ENCODE measurements around the gene GALNT10.

Gene GALNT10

DNA sequence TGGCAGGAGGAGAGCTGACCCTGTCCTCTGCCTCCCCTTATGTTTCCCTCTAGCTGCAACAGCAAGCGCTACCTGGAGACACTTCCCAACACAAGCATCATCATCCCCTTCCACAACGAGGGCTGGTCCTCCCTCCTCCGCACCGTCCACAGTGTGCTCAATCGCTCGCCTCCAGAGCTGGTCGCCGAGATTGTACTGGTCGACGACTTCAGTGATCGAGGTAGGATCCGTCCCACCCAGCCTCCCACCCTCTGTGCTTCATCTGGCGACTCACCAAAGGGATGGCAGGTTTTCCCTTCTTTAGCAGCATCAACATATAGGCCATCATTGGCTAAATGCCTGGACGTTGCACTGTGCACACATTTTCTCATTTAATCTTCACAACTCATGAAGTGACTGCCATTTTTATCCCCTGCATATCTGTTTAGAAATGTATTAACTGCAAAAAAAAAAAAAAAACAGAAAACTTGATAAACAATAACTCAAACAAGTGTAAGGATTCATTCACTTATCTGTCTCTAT is 139.0 kb downstream of the GALNT10 start:
- DNase-seq = no peak

DNA sequence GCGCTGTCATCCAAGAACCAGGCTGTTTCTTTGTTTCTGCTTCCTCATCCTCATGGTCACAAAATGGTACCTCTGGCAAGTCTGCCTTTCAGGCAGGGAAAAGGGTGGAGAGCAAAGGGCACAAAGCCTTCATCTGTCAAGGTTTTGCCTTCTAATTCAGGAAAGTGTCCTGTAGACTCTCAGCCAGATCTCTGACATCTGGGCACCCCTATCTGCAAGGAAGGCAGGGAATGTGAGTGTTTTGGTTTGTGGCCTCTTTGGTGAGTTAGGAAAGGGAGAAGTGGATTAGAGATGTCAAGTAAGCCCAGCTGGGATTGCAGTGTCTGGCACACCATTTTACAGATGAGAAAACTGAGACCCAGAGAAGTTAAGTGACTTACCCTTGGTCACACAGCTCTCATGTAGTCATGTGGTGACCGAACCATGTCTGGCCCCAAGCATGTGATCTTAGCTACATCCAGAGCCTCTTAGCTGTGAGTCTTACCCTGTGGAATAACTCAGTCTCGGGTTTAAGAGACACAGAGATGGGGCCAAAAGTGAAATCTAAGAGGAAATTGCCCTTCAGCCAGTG is 139.6 kb downstream of the GALNT10 start:
- DNase-seq = no peak

DNA sequence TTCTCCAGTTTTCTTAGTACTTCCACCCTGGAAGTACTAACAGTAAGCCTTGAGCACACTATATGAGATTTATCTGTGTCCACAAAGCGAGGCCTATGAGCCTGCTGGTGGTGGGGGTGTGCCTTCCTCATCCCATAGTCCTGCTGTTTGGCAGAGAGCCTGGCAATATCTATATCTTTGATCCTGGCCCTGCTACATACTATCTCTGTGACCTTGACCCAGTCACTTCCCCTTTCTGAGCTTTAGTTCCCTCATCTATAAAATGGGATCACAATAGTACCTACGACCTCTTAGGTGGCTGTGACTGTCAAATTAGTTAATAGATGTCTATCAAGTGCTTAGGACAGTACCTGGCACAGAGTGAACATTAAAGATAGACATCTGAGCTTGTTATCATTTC is 140.7 kb downstream of the GALNT10 start:
- DNase-seq = no peak

DNA sequence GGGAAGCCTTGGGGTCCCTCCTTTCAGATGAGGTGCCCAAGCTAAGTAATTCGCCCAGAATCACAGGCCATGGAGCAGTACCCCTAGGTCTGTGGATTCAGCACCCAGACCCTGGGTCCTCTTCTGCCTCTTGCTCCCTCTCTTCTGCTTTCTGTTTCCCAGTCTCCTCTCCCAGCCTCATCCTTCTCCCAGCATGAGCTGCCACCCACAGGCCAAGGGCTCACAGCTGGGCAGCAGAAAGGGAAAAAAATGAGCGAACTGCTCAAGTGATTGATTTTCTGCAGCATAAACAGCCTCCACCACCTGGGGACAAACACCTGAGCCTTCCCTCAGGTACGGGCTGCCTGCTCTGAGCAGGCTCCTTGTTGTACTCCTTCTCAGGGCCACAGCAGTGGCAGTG is 141.4 kb downstream of the GALNT10 start:
- no peak for DNase-seq

DNA sequence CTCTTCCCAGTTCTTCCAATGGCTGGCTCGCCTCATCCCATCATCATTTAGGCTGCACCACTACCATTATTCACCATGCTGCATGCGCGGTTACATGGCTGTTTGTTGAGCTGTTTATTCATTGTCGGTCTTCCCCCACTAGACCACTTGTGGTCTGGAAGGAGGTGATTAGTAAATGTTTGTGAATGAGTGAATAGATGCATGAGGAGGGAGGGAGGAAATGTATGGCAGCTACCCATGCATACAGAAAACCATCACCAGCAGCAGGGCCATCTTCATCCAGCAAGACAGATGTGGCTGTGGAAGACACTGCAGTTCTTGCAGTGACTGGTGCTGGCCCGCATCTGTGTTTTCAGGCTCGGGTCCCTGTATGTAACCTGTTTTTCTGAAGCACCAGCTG is 141.9 kb downstream of the GALNT10 start:
- no peak for DNase-seq

DNA sequence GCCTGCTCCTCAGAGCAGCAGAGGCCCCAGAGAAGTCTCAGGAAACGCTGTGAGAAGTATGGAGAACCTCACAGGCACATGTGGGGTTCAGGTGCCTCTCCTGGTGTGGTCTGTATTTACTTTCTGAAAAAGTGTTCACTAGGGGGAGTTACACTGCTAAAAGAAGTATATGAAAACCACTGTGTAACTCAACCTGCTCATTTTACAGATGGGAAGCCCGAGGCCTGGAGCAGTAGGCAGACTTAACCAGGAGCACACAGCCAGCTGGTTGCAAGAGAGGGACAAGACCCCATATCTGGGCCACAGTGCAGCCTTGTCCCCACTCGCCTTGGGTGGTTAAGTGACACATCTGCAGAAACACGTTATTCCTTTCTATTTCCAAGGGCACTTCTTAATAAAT is 142.5 kb downstream of the GALNT10 start:
- DNase-seq = no peak

DNA sequence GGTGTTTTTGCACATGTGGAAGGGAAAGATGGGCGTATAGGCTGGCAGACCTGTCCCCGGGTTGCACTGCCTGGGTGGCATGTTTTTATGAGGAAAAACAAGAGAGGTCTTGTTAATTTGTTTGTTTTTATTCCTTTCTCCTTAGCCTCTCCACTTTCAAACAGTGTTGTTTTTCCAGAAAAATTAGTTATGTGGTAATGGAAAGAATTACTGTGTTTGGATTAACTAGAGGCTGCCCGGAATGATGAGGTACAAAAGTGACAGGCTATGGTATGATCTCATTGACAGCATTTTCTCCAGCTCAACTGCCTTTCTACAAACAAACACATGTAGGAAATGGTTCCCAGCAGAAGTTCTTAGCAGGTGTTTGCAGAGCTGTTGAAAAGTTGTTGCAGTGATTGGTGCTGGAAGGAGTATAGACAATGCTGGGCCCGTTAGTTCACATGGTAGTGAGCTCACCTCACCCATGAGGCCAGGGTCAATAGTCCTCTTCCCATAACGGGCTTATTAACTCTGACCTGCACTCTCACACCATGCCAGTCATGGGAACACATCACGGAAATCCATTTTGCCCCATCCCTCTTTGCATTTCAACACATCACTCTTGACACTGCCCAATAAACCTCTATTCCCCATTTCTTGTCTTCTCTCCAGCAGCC is 144.0 kb downstream of the GALNT10 start:
- DNase-seq = no peak

DNA sequence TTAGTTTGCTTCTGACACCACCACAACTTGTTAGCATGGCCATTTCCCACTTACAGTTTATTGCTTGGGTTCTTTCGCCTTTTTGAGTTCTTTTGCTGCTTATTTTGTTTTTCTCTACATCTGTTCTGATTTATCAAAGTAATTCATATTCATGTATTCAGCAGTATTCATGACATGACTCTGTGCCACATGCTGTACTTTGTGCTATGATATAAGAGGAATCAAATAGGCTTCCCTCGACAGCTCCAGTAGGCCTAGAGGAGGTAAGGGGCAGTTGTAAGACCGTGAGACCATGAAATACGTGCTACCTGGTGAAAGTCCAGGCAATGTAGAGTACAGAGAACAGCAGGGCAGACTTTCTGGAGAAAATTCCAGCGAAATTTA is 144.5 kb downstream of the GALNT10 start:
- no peak for DNase-seq

DNA sequence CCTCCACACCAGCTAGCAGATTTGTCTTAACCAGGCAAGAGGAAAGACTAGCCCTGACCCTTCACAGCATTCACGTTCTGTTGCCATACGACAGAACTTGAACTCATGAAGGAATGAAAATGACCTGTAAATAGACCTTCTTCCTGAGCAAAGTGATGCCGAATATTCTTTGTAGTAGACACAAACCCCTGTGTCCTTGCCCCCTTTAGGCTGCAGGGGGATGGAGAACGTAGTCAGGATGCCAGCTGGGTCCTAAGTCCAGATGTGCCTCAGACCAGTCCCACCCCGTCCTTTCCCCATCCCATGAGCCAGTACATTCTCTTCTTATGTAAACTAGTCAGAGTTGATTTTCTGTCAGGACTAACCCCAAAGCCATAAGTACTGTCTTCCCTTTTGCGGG is 151.1 kb downstream of the GALNT10 start:
- DNase-seq = no peak

DNA sequence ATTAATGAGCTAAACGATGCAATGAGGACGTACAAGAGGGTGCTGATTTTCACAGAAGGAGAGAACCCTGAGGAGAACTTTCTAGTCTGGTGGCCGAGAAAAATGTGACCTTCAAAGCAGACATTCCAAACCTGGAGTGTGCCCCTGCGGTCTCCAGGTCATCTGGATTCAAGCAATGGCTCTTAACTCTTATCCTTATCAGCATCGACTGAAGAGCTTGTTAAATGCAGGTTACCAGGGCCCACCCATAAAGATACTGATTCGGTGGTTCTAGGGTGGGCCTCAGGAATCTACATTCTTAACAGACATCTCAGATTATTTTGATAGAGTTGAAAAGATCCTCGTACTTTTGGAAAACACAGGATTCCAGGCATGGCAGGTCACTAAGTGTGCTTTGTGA is 151.7 kb downstream of the GALNT10 start:
- DNase-seq = no peak

DNA sequence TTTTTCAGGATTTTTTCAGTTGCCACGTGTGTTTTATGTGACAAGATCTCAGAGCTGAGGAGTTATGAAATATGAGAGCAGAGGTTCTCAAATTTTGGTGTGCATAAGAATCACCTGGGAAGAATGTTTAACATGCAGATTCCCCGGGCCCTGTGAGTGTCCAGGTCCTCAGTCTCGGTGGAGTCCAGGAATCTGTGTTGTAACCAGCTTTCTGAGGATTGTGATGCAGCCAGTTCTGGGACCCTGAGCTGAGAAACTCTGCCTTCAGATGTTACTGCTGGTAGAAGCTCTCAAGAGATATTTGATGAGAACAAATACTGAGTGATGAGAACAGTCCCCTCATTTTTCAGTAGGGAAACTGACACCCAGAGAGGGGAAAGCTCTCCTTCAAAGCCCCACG is 152.4 kb downstream of the GALNT10 start:
- no peak for DNase-seq

DNA sequence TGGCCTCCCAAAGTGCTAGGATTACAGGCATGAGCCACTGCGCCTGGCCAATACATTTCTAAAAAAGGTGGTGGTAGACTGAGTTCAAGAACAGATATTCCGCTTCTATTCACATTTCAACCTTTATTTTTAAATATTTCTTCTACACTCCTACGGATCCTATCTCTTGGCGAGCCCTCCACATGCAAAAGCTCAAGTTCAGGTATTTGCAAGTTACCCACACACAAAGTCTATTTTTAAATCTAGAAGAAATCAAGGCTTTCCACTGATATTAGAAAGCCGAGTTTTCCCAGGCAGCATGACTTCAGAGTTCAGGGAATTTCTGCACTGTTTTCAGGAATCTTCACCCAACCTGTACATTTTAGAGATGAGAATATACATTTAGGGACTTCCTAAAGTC is 153.9 kb downstream of the GALNT10 start:
- DNase-seq = no peak

DNA sequence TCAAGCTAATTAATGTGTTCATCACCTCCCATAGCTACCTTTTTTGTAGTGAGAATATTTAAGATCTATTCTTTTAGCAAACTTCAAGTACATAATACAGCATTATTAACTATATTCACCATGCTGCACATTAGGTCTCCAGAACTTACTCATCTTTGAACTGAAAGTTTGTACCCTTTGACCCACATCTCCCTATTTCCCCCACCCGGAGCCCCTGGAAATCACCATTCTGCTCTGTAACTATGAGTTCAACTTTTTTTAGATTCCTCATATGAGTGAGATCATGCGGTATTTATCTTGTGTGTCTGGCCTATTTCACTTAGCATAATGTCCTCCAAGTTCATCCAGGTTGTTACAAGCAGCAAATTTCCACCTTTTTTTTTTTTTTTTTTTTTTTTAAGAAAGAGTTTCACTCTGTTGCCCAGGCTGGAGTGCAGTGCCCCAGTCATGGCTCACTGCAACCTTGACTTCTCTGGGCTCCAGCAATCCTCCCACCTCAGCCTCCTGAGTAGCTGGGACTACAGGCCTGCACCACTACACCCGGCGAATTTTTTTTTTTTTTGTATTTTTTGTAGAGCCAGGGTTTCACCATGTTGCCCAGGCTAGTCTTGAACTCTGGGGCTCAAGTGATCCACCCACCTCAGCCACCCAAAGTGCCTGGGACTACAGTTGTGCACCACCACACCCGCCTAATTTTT is 154.9 kb downstream of the GALNT10 start:
- no peak for DNase-seq

DNA sequence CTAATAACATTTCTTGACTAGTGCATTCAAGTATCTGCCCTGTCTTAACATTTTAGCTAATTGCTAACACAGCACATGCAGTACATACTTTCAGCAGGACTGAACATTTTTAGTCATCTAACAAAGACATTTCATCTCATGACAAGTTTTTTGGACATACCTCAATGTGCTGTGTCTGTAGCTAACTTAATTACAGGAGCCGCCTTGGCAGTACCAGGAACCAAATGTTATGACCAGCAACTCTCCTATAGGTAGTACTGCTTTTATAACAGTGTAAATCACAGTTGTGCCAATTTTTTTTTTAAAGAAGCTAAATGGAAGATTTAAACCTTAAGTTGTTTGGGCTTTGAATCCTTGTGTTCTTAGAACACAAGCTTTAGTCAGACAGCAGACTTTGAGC is 155.9 kb downstream of the GALNT10 start:
- no peak for DNase-seq

DNA sequence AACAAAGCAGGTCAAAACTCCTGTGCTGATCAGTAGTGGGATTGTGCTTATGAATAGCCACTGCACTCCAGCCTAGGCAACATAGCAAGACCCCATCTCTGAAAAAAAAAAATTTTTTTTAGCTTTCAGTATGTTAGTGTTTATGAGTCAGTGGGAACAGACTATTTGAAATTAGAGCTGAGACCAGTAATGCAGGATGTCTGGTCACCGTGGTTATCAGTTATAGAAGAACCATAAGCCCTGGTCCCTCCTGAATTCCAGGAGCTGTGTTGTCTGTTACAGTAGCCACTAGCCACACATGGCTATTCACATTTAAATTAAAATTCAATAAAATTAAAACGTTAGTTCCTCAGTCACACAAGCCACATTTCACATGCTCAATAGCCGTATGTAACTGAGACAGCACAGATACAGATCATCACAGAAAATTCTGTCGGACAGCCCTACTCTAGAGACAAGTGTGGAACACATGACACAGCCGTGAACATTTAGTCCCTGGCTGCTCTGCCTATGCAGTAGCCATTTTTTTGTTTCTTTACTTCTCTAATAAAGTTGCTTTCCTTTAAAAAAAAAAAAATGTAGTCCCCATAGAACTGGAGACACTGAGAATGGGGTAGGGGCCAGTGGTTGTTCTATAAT is 159.2 kb downstream of the GALNT10 start:
- no peak for DNase-seq

DNA sequence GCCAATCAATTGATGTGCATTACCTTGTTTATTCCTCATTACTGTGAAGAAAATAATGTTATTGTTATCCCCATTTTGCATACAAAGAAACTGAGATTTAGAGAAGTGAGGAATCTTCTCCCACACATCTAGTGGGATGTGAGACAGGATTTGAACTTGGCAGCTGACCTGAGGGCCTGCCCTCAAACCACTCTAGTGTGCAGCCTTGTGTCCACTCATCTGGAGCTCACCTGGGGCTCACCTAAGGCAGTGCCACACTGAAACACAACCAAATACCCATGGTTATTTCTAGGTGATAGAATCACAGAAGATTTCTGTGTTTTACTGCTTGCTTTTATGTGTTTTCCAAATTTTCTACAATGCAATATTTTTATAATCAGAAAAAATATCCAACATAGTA is 160.6 kb downstream of the GALNT10 start:
- no peak for DNase-seq

DNA sequence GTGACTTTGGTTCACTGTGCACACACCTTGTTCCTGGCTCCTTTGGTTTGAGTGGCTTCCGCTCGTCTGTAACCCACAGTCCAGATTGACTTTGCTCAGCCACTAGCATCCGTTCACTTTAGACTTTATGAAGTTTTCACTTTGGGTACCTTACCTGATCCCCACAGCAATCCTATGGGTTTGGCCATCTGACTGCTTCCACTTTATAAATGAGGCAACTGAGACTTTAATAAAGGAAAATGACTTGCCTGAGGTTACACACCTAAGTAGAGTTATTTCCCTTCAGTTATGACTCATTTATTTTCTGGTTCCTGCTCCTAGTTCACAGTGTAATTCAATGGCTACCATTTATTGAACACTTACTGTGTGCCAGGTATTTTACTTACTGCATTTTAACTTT is 161.0 kb downstream of the GALNT10 start:
- DNase-seq = no peak

DNA sequence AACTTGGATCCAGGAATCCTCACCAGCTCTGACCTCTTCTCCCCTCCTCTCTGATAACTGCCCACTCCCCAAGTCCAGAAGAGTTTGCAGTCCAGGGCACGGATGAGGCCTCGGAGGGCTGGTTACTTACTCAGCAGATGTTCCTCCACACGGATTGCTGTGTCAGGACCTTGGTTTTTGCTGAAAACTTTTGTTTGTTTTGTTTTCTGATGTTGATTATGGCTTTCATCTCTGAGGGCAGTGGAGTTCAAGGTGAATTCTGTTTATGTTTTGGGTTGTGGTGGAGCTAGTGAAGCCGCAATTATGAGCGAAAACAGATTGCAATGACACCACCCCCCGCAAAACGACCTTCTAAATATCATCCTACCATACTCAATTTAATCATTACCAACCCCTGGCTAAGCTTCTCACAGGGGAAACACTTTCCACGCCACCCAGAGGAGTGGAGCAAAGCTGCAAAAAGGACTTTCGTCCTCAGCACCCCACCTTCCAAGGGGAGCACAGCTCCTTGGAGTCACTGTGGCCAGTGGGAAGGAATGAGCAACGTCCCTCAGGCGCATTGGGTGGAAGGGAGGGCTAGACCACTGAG is 162.5 kb downstream of the GALNT10 start:
- DNase-seq = no peak

DNA sequence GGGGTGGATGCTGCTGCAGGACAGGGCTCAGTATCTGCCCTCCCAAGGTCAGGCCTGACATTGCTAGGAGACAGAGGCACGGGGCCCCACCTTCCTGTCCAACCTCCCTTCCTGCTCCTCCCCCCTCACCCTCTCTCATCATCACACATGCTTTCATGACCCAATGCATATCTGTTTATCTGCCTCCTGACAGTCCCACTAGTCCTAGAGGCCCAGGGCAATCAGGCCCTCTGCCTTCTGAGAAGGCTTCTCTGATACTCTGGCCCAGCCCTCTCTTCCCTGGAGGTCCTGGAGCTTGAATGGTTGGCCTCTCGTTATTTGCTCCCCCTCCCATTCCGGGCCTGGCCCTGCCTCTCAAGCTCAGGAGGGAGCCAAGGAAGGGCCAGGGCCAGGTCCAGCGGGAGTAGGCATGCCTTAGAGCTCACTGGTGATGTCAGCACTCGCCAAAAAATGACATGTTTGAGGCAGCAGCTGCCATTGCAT is 164.6 kb downstream of the GALNT10 start:
- no peak for DNase-seq

DNA sequence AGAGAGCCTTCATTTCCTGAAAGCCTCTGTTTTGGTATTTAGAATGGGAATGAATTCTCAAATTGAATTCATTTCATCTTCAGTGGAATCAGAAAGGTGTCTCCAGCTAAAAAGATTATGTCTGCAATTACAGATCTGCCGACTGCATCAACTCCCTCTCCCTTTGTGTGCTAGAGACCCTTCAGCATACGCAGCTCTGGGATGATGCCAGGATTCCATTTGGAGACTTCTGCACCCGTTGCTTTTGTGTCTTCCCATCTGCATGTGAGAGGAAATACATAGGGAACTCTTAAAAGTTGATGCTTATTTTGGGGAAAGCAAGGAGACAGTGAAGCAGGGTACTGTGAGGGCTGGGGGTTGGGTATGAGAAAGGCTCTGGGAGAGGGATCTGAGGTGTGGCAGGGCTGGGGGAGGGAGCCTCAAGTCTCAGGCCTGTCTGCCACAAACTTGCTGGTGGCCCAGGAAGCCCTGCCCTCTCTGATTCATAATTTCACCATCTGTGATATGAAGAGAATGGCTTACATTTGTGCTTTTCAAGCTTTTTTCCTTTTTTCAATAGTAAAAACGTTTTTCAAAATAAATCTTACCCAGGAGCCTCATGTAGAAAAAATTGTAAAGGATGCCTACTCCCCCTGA is 165.6 kb downstream of the GALNT10 start:
- DNase-seq = no peak

DNA sequence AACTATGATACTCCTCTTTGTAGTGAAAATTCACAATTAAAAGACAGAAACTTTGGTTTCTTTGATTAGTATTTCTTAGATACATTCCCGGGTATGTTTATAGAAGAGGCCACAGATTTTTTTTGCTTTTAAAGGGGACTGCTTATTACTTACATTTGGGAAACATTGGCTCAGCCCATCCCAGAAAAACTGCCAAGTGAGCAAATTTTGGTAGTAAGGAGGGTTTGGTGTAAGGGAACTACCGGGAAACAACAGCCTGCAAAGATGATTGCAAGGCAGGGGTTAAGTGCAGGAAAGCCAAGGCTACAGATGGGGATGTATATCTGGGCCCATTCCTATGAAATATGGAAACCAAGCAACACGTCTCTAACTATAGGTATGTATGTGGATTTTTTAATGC is 166.4 kb downstream of the GALNT10 start:
- no peak for DNase-seq

DNA sequence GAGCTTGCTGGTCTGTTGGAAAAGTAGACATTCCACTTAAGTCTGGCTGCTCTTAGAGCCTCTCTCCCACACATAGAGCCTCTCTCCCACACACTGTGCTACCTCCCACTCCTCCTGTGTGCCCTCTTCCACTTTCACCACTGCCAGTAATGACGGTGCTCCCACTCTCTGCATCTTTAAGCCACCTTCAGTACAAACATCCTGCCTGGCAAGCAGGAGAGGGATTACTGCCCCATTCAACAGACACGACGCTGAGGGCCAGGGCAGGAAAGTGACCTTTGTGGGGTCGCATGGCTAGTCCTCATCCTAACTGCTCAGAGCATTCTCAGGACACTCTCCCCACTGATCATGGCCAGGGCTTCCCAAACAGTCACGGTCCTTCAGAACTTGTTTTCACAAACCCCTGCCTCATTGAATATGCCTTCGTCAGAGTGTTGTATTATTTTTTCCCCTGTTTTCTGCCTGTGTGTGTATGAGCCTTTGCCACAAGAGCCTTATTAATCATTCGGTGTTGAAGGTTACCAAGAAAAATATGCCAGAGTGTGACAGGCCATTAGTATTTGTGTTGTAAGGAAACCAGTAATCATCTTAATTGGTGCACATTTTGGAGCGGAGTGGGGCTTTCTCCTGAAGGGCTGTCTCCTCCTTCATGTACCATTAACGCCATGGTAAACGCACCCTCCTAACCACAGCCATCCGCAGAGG is 168.1 kb downstream of the GALNT10 start:
- peak; percentile 84 for DNase-seq

Data from NCI-H2227 treated with DMSO at 0.1 percent for 48 hours (cell line).